Small intestine (tissue), 7 donors: ENCODE results near the gene COL27A1. TPM values are rescaled to one million over a fixed set of nuclear protein-coding genes. Genes with fewer than 3 reads are reported as not detected.

Experiments used
- DNase-seq, 2 donors: peaks; one replicate each; pipeline versions ENCODE4 v3.0.0 to v3.0.0-alpha.2; 2013
- FAIRE-seq: peaks from 2 replicates; lab custom pipeline; 2012; peaks lifted over from hg19 to GRCh38; lab: Jason Lieb, UNC
- H3K27ac ChIP-seq, 3 donors: one replicate each; pipeline ENCODE4 v1.5.1; 2013; ENCODE audit warnings: low read length in 2 of 3, mild to moderate bottlenecking in 2 of 3, control low read depth in 1 of 3, inconsistent platforms in 1 of 3, low read depth in 1 of 3, moderate library complexity in 1 of 3
- H3K27me3 ChIP-seq, 3 donors: one replicate each; pipeline ENCODE4 v1.6.1; 2013; ENCODE audit warnings: low read length in 3 of 3, inconsistent platforms in 1 of 3; ENCODE audit not compliant: control insufficient read depth in 3 of 3, insufficient read depth in 3 of 3
- H3K36me3 ChIP-seq, 3 donors: one replicate each; pipeline ENCODE4 v1.6.1; 2013; ENCODE audit warnings: low read length in 3 of 3, inconsistent platforms in 1 of 3, low read depth in 1 of 3, mild to moderate bottlenecking in 1 of 3, moderate library complexity in 1 of 3; ENCODE audit not compliant: control insufficient read depth in 3 of 3, insufficient read depth in 2 of 3
- H3K4me1 ChIP-seq, 3 donors: one replicate each; pipeline ENCODE4 v1.6.1; 2013; ENCODE audit warnings: low read length in 2 of 3, inconsistent platforms in 1 of 3, low read depth in 1 of 3, mild to moderate bottlenecking in 1 of 3, moderate library complexity in 1 of 3; ENCODE audit not compliant: control insufficient read depth in 3 of 3, insufficient read depth in 2 of 3
- H3K4me3 ChIP-seq, 3 donors: one replicate each; pipeline ENCODE4 v1.5.1; 2013; ENCODE audit warnings: low read length in 3 of 3, control low read depth in 1 of 3, inconsistent platforms in 1 of 3, low read depth in 1 of 3, mild to moderate bottlenecking in 1 of 3, moderate library complexity in 1 of 3
- H3K9me3 ChIP-seq, 2 donors: one replicate each; pipeline ENCODE4 v1.6.1; 2013; ENCODE audit warnings: low read depth in 1 of 2, low read length in 1 of 2; ENCODE audit not compliant: control insufficient read depth in 2 of 2, insufficient read depth in 1 of 2
- WGBS, 3 donors: extraction: QIAGEN DNeasy Blood & Tissue Kit; methylation state at CpG; one replicate each; pipeline ENCODE4 v1.1.7; 2013; 5-methylcytosine and 5-hydroxymethylcytosine counted together
- polyA plus RNA-seq, 4 donors: library from polyadenylated mRNA; stranded (reverse) in 3 of 4; unstranded in 1 of 4; fragments of 200-250 nt in 3 of 4; fragments of 120-200 nt in 1 of 4; gene quantifications; one replicate each; pipeline versions ENCODE4 v1.2.1 to v1.2.3, GENCODE V29; 2013
- donor health status: healthy with polysubstance abuse.
- donor health status: control.
- donor health status: control.
- donor health status: Bipolar disorder and iron deficiency.
- donor health status: healthy.

The COL27A1 gene
- polyA plus RNA-seq, 4 donors: 0.45 to 123 (median 1.8) TPM

- Histone ChIP-seq H3K4me3 (no peak overlapping the region), H3K36me3 (peaks cover 0 to 90% (median 0%) of the 10 kb centered on the region in 3 donors), H3K27ac (no peak overlapping the region), H3K4me1 (peaks cover 0 to 4% (median 0%) of the 10 kb centered on the region in 3 donors), H3K9me3 (no peaks in the 10 kb centered on the region), H3K27me3 (no peaks in the 10 kb centered on the region)
- no peak for DNase-seq
- WGBS, 3 donors: 89 to 90% (median 89%) methylated on average over 14 of the region's 14 CpGs
- no peak for FAIRE-seq
Observed at GRCh38 chr9:114283551-114284111, 128.3 kb downstream of the COL27A1 start.

DNA sequence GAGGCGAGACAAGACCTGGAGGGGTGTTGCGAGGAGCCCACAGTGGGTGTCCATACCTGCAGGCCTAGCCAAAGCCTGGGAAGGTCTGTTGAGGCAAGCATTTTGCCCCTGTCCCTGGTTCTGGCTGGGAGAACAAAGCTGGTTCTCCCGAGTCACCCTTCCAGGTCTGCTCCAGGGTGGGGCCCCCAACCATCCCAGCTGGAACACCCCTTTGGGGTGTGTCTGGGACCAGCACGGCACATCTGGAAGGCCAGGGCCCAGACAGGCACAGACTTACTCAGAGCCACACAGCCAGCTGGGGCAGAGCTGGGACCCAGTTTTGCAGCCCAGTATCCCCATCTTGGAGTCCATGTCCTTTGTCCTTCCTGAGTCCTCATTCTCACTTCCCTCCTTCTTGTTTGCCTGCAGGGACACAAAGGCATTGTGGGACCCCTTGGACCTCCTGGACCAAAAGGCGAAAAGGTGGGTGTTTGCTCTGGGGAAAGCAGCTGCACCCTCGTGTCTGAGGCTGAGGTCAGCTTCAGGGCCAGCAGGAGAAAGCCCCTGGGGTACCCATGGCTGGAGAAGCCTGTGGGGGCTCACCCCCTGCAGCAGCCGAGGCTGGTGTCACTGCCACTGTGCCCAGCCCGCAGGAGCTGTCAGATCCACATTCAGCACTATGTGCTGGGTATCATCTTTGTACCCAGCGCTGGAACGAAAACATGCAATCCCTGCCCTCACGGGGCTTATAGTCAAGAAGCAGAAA, 129.2 kb downstream of the COL27A1 start:
- H3K9me3 ChIP-seq: no peaks in the 10 kb centered on the region
- no peak overlapping the region for H3K4me3 ChIP-seq
- no peak overlapping the region for H3K27ac ChIP-seq
- no peaks in the 10 kb centered on the region for H3K27me3 ChIP-seq
- peaks cover 0 to 4% (median 0%) of the 10 kb centered on the region in 3 donors for H3K4me1 ChIP-seq
- WGBS, 3 donors: 85 to 88% (median 86%) methylated on average over 11 of the region's 11 CpGs
- H3K36me3 ChIP-seq: peaks cover 0 to 89% (median 0%) of the 10 kb centered on the region in 3 donors
- no peak for FAIRE-seq
- DNase-seq: no peak

GRCh38 chr9:114285166-114285867, 130.0 kb downstream of the COL27A1 start:
- DNase-seq: no peak

DNA sequence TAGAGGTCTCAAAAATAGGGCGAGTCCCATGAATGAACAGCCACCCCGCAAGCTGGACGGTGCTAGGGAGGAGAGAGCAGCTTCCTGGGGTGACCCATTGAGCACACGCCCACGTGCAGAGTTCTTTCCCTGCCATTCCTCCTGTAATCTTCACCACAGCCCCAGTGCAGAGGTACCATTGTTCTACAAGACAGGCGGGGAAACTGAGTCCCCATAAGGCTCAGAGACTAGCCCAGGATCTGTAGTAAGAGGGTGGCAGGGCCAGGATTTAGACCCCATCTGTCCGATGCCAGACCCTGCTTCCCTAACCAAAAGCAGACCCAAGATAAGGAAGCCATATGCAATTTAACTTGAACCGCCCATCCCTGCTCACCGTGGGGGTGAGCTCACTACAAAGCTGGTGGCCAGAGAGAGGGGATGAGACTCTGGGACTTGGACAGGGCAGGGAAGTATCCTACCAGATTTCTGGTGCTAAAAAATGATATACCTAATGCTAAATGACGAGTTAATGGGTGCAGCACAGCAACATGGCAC, 130.9 kb downstream of the COL27A1 start:
- Histone ChIP-seq H3K4me3 (no peak overlapping the region), H3K27me3 (no peaks in the 10 kb centered on the region), H3K36me3 (peaks cover 0 to 92% (median 0%) of the 10 kb centered on the region in 3 donors), H3K9me3 (no peaks in the 10 kb centered on the region), H3K27ac (no peak overlapping the region), H3K4me1 (peaks cover 0 to 2% (median 0%) of the 10 kb centered on the region in 3 donors)
- no peak for DNase-seq
- 66 to 79% (median 77%) methylated on average over 10 of the region's 10 CpGs for WGBS, 3 donors
- FAIRE-seq: no peak

More at GRCh38 chr9:114285166-114285867, 130.0 kb downstream of the COL27A1 start:
- peaks cover 0 to 93% (median 0%) of the 10 kb centered on the region in 3 donors for H3K36me3 ChIP-seq
- H3K27me3 ChIP-seq: no peaks in the 10 kb centered on the region
- H3K27ac ChIP-seq: no peak overlapping the region
- FAIRE-seq: no peak
- H3K4me3 ChIP-seq: no peak overlapping the region
- H3K9me3 ChIP-seq: no peaks in the 10 kb centered on the region
- 65 to 84% (median 79%) methylated on average over 20 of the region's 20 CpGs for WGBS, 3 donors
- peaks cover 0 to 4% (median 0%) of the 10 kb centered on the region in 3 donors for H3K4me1 ChIP-seq

- no peak for FAIRE-seq
- H3K27ac ChIP-seq: no peak overlapping the region
- H3K4me1 ChIP-seq: peaks cover 0 to 6% (median 0%) of the 10 kb centered on the region in 3 donors
- peaks cover 0 to 89% (median 0%) of the 10 kb centered on the region in 3 donors for H3K36me3 ChIP-seq
- WGBS, 3 donors: 84 to 90% (median 84%) methylated on average over 16 of the region's 16 CpGs
- no peaks in the 10 kb centered on the region for H3K9me3 ChIP-seq
- no peaks in the 10 kb centered on the region for H3K27me3 ChIP-seq
- no peak overlapping the region for H3K4me3 ChIP-seq
- no peak for DNase-seq
Observed at GRCh38 chr9:114287001-114287762, 131.8 kb downstream of the COL27A1 start.

DNA sequence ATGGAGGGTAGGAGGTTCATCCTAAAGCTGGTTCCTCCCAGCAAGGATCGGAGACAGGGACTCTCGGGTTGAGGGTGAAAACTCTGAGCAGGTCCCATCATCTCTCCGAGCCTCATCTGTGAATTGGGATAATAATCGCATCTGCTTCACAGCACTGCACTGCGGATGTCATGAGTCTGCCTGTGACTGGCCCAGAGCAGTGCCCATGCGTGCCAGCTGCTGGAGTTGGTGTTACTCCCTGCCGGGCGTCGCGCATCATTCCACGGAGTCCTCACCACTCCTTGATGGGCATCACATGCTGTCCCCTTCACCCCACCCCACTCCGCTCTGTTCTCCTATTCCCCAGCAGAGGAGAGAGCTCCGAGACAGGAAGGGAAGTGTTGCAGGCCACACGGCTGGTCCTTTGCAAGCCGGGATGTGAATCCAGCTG, 132.4 kb downstream of the COL27A1 start:
- FAIRE-seq (no peak), DNase-seq (no peak)
- H3K4me3 ChIP-seq: no peak overlapping the region
- peaks cover 0 to 85% (median 0%) of the 10 kb centered on the region in 3 donors for H3K36me3 ChIP-seq
- peaks cover 0 to 7% (median 0%) of the 10 kb centered on the region in 3 donors for H3K4me1 ChIP-seq
- no peak overlapping the region for H3K27ac ChIP-seq
- H3K27me3 ChIP-seq: no peaks in the 10 kb centered on the region
- no peaks in the 10 kb centered on the region for H3K9me3 ChIP-seq
- 82 to 86% (median 85%) methylated on average over 15 of the region's 15 CpGs for WGBS, 3 donors

- FAIRE-seq: no peak
- Histone ChIP-seq H3K4me3 (no peak overlapping the region), H3K27me3 (no peaks in the 10 kb centered on the region), H3K36me3 (peaks cover 0 to 80% (median 0%) of the 10 kb centered on the region in 3 donors), H3K27ac (no peak overlapping the region), H3K9me3 (no peaks in the 10 kb centered on the region), H3K4me1 (peaks cover 0 to 7% (median 0%) of the 10 kb centered on the region in 3 donors)
- 72 to 75% (median 73%) methylated on average over 21 to 23 of the region's 23 CpGs for WGBS, 3 donors
- no peak for DNase-seq
Observed at GRCh38 chr9:114288193-114289091, 133.1 kb downstream of the COL27A1 start.
